ENCODE measurements around the gene KIAA0825. TPM values are rescaled to one million over a fixed set of nuclear protein-coding genes. Genes with fewer than 3 reads are reported as not detected.

The KIAA0825 gene
- polyA plus RNA-seq, 1 donor from 2014 or later, result 5.1 TPM

DNA sequence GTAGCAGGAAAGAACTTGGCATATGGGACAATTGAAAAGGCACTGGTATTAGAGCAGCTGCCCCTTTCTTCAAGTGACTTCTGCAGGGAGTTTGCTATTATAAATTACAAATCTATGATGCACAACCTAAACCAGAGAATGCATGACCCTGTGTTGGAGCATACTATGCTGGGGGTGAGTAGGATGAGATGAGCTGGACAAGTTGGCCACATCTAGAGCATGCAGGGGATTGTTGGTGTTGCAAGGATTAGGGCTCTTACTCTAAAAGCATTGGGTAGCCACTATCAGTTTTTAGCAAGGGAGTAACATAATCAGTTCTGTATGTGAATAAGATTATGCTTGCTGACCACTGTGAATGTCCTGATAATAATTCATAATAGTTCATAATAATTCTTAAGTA is 186.7 kb downstream of the KIAA0825 start:
- Histone ChIP-seq H3K4me2 (ENCODE audit: low read length) (no peak overlapping the region), H3F3A (ENCODE audit: insufficient read depth, low read length, poor library complexity, severe bottlenecking) (no peaks in the 10 kb centered on the region), H2AFZ (ENCODE audit: low read depth, low read length) (no peak overlapping the region), H3K27me3 (ENCODE audit: insufficient read depth, low read depth, low read length) (no peaks in the 10 kb centered on the region), H4K20me1 (ENCODE audit: insufficient read depth) (no peaks in the 10 kb centered on the region), H3K9ac (ENCODE audit: low read length) (no peak overlapping the region), H3K27ac (ENCODE audit: low read length) (no peak overlapping the region), H3K4me3 (ENCODE audit: low read length) (no peak overlapping the region), H3K79me2 (replicated peaks; ENCODE audit: insufficient read depth, low read length) (no peaks in the 10 kb centered on the region), H3K36me3 (ENCODE audit: insufficient read depth, low read length) (no peaks in the 10 kb centered on the region), H3K9me2 (ENCODE audit: insufficient read depth, low read length) (no peaks in the 10 kb centered on the region), H3K9me3 (ENCODE audit: low read length) (no peaks in the 10 kb centered on the region)
- TF ChIP-seq EP300 (conservative IDR thresholded peaks at IDR 0.05; ENCODE audit: poor library complexity, severe bottlenecking) (no peak), POLR2AphosphoS5 (IDR thresholded peaks at IDR 0.05) (no peak), EZH2 (IDR thresholded peaks at IDR 0.05; ENCODE audit: borderline replicate concordance, insufficient read depth, low read length, poor library complexity, severe bottlenecking) (no peak), MXI1 (conservative IDR thresholded peaks at IDR 0.05; ENCODE audit: poor library complexity, severe bottlenecking) (no peak)
- TF ChIP-seq, protein P1, sequence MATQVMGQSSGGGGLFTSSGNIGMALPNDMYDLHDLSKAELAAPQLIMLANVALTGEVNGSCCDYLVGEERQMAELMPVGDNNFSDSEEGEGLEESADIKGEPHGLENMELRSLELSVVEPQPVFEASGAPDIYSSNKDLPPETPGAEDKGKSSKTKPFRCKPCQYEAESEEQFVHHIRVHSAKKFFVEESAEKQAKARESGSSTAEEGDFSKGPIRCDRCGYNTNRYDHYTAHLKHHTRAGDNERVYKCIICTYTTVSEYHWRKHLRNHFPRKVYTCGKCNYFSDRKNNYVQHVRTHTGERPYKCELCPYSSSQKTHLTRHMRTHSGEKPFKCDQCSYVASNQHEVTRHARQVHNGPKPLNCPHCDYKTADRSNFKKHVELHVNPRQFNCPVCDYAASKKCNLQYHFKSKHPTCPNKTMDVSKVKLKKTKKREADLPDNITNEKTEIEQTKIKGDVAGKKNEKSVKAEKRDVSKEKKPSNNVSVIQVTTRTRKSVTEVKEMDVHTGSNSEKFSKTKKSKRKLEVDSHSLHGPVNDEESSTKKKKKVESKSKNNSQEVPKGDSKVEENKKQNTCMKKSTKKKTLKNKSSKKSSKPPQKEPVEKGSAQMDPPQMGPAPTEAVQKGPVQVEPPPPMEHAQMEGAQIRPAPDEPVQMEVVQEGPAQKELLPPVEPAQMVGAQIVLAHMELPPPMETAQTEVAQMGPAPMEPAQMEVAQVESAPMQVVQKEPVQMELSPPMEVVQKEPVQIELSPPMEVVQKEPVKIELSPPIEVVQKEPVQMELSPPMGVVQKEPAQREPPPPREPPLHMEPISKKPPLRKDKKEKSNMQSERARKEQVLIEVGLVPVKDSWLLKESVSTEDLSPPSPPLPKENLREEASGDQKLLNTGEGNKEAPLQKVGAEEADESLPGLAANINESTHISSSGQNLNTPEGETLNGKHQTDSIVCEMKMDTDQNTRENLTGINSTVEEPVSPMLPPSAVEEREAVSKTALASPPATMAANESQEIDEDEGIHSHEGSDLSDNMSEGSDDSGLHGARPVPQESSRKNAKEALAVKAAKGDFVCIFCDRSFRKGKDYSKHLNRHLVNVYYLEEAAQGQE (IDR thresholded peaks at IDR 0.05; ENCODE audit: borderline replicate concordance), result no peak
- TF ChIP-seq, protein P2, sequence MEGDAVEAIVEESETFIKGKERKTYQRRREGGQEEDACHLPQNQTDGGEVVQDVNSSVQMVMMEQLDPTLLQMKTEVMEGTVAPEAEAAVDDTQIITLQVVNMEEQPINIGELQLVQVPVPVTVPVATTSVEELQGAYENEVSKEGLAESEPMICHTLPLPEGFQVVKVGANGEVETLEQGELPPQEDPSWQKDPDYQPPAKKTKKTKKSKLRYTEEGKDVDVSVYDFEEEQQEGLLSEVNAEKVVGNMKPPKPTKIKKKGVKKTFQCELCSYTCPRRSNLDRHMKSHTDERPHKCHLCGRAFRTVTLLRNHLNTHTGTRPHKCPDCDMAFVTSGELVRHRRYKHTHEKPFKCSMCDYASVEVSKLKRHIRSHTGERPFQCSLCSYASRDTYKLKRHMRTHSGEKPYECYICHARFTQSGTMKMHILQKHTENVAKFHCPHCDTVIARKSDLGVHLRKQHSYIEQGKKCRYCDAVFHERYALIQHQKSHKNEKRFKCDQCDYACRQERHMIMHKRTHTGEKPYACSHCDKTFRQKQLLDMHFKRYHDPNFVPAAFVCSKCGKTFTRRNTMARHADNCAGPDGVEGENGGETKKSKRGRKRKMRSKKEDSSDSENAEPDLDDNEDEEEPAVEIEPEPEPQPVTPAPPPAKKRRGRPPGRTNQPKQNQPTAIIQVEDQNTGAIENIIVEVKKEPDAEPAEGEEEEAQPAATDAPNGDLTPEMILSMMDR (IDR thresholded peaks at IDR 0.05; ENCODE audit: poor library complexity, severe bottlenecking), result no peak

DNA sequence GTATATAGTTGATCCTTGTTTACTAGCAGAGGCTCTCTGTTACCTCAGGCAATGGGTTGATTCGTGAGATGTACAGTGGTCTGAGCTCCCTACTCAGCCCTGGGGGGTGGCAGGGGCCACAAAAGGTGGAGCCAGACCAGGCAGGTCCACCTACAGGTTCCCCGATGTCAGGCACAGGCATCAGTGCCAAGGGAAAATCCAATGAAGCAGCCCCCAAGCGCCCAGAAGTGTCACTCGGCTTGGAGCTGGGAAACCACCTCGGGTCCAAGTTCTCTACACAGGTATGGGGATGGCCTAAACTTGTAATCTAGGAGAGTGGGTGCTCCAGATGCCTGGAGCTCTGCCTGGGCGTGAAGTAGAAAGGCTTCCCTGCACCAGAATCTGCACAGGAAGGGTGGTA is 188.8 kb downstream of the KIAA0825 start:
- H3K9me3 ChIP-seq (ENCODE audit: low read length), result no peaks in the 10 kb centered on the region
- H3K9me2 ChIP-seq (ENCODE audit: insufficient read depth, low read length), result no peaks in the 10 kb centered on the region
- H3K27me3 ChIP-seq (ENCODE audit: insufficient read depth, low read depth, low read length), result no peaks in the 10 kb centered on the region
- H3F3A ChIP-seq (ENCODE audit: insufficient read depth, low read length, poor library complexity, severe bottlenecking), result no peaks in the 10 kb centered on the region
- no peak overlapping the region for H3K4me2 ChIP-seq (ENCODE audit: low read length)
- H3K79me2 ChIP-seq (replicated peaks; ENCODE audit: insufficient read depth, low read length), result no peaks in the 10 kb centered on the region
- H4K20me1 ChIP-seq (ENCODE audit: insufficient read depth), result no peaks in the 10 kb centered on the region
- H3K9ac ChIP-seq (ENCODE audit: low read length), result no peak overlapping the region
- TF ChIP-seq EZH2 (IDR thresholded peaks at IDR 0.05; ENCODE audit: borderline replicate concordance, insufficient read depth, low read length, poor library complexity, severe bottlenecking), result no peak
- no peak for TF ChIP-seq RAD21 (conservative IDR thresholded peaks at IDR 0.05)
- TF ChIP-seq, protein P2 (IDR thresholded peaks at IDR 0.05; ENCODE audit: poor library complexity, severe bottlenecking), result no peak
- TF ChIP-seq EP300 (conservative IDR thresholded peaks at IDR 0.05; ENCODE audit: poor library complexity, severe bottlenecking), result no peak
- TF ChIP-seq MXI1 (conservative IDR thresholded peaks at IDR 0.05; ENCODE audit: poor library complexity, severe bottlenecking), result no peak
- TF ChIP-seq SMC3 (conservative IDR thresholded peaks at IDR 0.05; ENCODE audit: poor library complexity), result no peak
- TF ChIP-seq, protein P1 (IDR thresholded peaks at IDR 0.05; ENCODE audit: borderline replicate concordance), result no peak
- no peak for TF ChIP-seq TAF1 (IDR thresholded peaks at IDR 0.05; ENCODE audit: low read depth)
- TF ChIP-seq POLR2AphosphoS5 (IDR thresholded peaks at IDR 0.05), result no peak
- H3K36me3 ChIP-seq (ENCODE audit: insufficient read depth, low read length), result no peaks in the 10 kb centered on the region
- H3K27ac ChIP-seq (ENCODE audit: low read length), result no peak overlapping the region
- H3K4me3 ChIP-seq (ENCODE audit: low read length), result no peak overlapping the region
- no peak overlapping the region for H2AFZ ChIP-seq (ENCODE audit: low read depth, low read length)
